ENCODE data around the gene RTN3.

GRCh38 chr11:63767267-63767564 lies 85.9 kb downstream of the RTN3 start:
- TF ChIP-seq CTCF (IDR thresholded peaks at IDR 0.05), result no peak
- TF ChIP-seq POLR2A (IDR thresholded peaks at IDR 0.05), result no peak
- no peak for TF ChIP-seq POLR2AphosphoS5 (IDR thresholded peaks at IDR 0.05)
- TF ChIP-seq EP300 (IDR thresholded peaks at IDR 0.05), result no peak

All from gastroesophageal sphincter (tissue), 3 donors.